ENCODE results near the gene ZNF648.
"Not testable (repeated sequence)": the region's sequence is repeated elsewhere in the genome, so short reads cannot be mapped to it uniquely, and the experiment has no call there.

ZNF648 gene

GRCh38 chr1:182066934-182067333 lies 5.4 kb upstream of the ZNF648 start:
- DNase-seq = no peak

DNA sequence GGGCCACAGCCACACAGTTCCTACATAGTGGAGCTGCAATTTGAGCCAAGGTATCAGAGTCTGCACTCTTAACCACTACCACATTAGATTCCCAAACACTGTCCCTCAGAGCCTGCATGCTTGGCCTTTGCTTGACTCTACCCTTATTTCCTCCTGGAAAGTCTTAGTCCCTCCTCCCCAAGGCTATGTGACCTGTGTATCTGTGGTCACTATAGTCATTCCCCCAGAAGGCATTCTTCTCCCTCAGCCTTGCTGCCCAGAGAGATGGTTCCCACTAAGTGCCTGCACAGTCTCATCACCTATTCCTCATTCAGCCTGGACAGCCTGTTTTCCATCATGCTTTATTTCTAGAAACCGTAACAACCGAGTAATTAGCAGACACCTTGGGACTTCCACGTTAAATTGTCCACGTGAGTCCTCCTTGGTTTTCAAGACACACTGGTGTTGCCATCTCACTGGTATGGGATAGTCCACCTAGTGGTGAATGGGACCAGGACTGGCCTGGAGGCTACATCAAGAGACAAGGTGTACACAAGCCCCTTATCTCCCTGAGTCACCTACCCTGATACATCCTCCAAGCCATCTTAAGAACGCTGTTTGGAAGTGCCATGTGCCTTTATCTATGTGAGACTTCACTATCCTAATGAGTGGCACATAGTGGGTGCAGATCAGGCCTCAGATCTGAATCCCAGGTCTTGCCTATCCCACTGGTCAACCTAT lies 3.8 kb upstream of the ZNF648 start:
- no peak for DNase-seq

DNA sequence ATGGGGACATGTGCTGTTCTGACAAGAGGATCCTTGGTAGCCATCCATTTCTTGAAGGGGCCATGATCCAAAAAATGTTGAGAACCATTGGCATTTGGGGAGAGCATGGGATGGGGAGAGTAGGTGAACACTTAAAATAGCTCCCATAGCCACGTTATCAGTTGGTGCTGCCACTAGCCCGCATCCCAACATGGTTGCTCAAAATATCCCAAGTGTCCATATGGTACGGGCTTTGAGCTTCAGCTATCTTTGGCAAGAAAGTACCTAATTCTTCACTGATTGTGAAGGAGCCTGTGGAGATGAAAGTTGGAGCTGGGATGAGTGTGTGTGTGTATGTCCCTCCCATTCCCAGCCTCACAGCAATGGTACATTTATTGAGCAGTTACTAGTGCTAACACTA lies 3.1 kb upstream of the ZNF648 start:
- DNase-seq = no peak

DNA sequence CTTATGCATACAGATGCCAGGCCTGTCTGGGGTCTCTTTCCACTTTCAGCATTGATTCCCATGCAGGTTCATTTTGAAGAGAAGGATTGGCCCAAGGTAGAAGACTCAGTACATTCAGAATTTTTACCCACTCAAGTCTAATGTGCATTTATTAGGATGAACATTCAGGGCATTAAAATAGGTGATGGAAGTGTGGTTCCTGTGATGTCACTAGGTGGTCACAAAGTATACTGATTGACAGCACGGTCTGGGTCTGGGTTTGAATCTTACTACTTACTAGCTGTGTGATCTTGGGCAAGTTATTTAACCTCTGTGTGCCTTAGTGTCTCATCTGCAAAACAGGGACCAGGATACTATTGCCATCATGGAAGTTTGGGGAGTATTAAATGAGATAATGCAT lies 711 bp upstream of the ZNF648 start:
- DNase-seq = no peak

DNA sequence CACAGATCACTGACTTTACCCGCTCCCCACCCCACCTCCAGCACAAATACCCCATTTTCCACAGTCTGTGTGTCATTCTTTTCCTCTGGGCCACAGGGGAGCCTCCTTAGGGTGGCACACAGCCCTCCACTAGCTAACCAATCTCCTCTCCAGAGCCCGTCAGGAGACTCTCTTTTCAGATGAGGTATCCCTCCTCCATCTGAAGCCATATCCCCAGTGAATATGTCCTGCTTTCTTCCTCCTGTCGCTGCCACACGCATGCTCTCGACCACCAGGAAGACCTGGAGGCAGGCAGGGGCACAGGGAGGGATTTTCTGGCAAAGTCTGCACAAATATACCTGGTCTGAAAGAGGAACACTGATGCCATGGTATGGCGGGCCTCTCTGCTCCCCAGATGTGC lies 635 bp downstream of the ZNF648 start:
- DNase-seq = no peak

DNA sequence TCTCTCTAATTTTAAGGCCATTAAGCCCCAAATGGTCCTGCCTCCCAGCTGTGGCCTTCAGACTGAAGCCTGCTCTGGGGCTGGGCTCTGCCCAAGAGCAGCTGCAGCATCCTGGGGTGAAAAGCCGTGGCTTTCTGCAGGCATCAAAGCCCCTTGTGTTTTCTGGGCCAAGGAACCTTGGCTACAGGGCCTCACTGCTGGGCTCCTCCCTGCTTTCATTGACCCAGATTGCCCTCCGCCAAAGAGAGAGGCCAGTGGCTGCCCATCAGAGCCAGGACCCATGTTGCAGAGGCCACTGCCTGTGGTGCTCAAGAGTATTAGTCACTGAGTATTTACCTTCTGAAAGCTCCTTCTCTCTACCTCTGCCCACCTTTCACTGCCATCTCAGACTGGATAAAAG lies 1.6 kb downstream of the ZNF648 start:
- no peak for DNase-seq

- no peak for DNase-seq
Measured at GRCh38 chr1:182056601-182057366, 4.7 kb downstream of the ZNF648 start.

DNA sequence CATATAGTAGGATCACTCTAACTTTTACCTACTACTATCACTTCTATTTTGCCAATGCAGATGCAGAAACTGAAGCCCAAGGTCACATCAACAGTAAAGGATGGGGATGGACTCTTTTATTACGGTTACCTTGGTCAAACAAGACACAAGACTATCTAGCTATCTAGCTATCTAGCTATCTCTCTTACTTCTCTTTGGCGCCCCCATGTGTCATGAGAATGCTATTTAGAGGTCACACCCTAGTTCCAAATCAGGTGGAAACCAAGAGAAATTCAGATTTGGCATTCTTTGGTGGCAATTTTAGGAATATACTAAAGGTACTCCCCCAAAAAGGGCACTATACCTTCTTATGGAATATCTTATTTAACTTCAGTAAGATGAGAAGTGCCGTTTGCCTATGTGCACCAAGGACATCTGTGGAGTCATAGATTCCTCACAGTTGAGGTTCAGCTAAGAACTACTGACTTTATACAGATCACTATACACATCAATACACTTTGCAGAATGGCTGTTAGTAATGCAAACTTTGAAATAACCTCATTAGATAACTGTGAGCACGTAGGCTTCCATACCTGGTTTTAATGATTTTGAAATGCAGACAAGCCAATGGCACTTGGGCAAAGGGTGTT lies 6.7 kb downstream of the ZNF648 start:
- no peak for DNase-seq

DNA sequence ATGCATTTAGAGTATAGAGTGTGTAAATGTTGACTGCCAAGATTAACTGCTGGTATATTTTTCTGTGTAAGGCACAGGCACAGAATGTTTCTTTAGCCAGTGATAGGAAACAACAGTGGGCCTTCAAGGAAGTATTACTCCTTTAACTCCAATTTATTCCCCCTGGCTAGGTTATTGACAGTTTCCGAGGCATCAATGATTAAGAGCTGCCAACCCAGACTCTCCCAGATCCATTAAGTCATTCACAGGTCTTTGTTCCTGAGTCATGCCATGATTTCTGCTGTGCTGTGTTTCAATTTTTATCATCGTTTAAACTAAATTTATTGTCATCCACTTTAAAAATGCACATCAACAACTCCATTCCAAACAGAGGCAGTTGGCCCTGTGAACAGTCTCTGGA lies 9.2 kb downstream of the ZNF648 start:
- DNase-seq = no peak

DNA sequence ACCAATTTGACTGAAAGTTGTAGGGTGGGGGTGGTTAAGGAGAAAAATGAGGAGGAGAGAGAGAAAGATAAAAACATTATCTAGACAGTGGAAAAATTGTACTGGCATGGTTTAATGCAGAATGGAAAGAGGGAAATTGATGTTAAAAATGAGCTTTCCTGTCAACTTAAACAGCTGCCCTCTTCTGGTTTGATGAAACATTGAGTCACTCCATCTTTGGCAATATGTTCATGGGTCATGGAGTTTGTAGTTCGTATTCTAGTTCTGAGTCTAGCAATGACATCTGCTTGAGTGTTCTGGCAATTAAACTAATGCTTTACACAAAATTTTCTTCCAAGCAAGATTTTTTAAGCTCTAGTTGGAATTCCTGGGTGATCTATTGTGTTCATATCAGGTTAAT lies 9.6 kb downstream of the ZNF648 start:
- no peak for DNase-seq

- DNase-seq = no peak
Measured at GRCh38 chr1:182050481-182051448, 10.7 kb downstream of the ZNF648 start.

DNA sequence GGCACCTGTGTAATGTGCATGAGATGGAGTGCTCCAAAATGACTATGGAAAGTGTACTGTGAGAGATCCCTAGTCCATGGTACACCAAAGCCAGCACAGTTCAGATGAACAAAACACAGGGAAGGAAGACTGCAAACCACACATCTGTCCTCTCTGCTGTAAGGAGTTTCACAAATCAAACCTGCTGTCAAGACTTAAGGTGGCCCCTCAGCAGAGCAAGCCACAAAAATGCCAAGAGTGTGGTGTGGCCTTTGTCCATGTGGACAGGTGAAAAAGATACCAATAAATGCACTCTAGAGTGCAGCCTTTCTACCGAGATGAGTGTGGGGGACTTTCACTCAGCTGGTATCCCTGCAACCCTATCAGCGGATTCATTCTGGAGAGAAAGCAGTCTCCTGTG lies 12.9 kb downstream of the ZNF648 start:
- DNase-seq = no peak

DNA sequence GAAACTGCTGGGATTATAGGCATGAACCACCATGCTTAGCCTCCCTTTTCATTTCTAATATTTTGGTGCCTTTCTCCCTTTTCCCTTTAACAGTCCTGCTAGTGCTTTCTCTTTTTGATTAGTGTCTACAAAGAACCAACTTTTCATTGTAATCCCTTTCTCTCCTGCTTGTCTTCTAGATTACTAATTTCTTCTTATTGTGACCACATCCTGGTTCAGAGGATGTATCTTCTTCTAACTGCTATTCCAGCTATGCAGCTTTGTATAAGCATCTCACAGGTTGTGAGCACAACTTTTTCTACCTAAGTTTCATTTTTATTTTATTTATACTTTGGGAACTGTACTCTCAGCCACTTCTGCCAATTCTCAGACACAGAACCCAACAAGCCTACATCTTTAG lies 14.7 kb downstream of the ZNF648 start:
- DNase-seq = no peak

DNA sequence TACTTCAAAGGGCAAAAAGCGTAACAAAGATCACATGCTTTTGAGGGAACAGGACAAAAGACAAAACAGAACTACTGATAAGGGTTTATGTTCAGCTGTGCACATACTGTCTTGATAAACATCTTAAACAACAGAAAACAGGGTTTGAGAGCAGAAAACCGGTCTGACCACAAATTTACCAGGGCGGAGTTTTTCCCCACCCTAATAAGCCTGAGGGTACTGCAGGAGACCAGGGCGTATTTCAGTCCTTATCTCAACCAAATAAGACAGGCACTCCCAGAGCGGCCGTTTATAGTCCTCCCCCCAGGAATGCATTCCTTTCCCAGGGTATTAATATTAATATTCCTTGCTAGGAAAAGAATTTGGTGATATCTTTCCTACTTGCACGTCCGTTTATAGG lies 16.0 kb downstream of the ZNF648 start:
- DNase-seq = not testable (repeated sequence)

GRCh38 chr1:182041615-182042014 lies 19.9 kb downstream of the ZNF648 start:
- DNase-seq = no peak

DNA sequence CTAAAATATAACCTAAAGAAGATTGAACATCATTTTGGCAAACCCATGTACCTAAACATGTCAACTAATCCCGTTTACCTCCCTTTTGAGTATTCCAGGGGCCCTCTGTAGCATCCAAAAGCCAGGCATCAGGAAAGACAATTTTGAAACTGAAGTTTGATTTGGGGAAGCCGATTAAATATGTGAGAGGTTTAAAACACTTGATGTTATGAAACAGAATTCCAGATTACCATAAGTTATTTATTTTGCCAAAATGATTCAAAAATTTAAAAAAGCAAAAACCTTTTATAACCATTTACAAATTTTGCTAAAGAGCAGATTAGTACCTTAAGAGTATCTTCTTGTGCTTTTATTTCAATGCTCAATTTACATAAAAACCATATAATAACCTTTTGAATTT lies 23.3 kb downstream of the ZNF648 start:
- DNase-seq = no peak

- no peak for DNase-seq
Measured at GRCh38 chr1:182035097-182035770, 26.3 kb downstream of the ZNF648 start.

DNA sequence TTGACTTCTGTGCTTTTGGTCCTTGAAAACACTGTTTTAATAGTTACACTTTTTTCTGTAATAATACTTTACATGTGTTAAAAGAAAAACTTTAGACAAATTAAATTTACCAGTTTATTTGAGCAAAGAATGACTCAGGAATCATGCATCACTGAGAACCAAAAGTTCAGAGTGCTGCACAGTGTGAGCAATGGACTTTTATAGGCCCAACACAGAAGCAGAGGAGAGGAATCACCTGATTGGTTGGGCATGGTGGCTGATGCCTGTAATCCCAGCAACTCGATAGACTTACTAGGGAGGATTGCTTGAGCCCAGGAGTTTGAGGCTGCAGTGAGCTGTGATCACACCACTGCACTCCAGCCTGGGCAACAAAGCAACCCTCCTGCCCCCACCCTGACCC lies 29.3 kb downstream of the ZNF648 start:
- no peak for DNase-seq

GRCh38 chr1:182029379-182030331 lies 31.9 kb downstream of the ZNF648 start:
- DNase-seq = peak; percentile 96

DNA sequence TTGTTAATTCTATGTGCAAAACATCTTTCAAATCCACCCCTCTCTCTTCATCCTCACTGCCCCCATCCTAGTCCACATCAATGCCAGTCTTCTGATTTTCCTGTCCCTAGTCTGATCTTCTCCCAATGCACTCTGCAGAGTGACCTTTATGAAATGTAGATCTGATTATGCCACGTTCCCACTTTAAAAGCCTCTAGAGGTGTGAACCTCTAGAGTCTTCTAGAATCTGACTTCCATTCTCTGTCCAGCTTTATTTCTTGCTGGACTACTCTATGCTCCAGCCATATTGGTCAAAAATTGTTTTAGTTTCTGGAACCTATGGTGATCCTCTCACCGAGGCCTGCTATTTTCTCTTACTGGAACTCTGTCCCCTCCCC lies 32.5 kb downstream of the ZNF648 start:
- DNase-seq = no peak

GRCh38 chr1:182015360-182015759 lies 46.2 kb downstream of the ZNF648 start:
- no peak for DNase-seq
